Naive thymus-derived CD4-positive, alpha-beta T cell (primary cell): Measurements from ENCODE around the gene SULT1C4. TPM values are rescaled to one million over a fixed set of nuclear protein-coding genes. Genes with fewer than 3 reads are reported as not detected.

Experiments used
- ATAC-seq: fragments of 150-1000 bp; cut with Tn5 transposase; 2 replicates; pipeline ENCODE4 v1.10.0; 2021; ENCODE audit warnings: mild to moderate bottlenecking, moderate library complexity
- CTCF ChIA-PET: fragments of 350-600 bp; sonication (Branson Sonifier 250); formaldehyde crosslinking; loops from one replicate; lab custom pipeline; 2021; ENCODE audit warnings: antibody characterized with exemption; lab: Charles Lee
- POLR2A ChIA-PET: fragments of 350-600 bp; sonication (Branson Sonifier 250); formaldehyde crosslinking; loops from one replicate; lab custom pipeline; 2021; ENCODE audit warnings: antibody characterized with exemption, inconsistent platforms; lab: Charles Lee
- DNase-seq, 9 donors: peaks; one replicate each; pipeline versions ENCODE4 v3.0.0 to v3.0.0-alpha.2; 2020 to 2022; ENCODE audit warnings: mixed read lengths in 1 of 9
- H3K27ac ChIP-seq: one replicate; pipeline ENCODE4 v1.7.0; 2013; ENCODE audit warnings: mild to moderate bottlenecking, low read depth, low read length, moderate library complexity
- H3K27me3 ChIP-seq, 2 donors: one replicate each; pipeline ENCODE4 v1.7.0; 2013; ENCODE audit warnings: low read length in 2 of 2, mild to moderate bottlenecking in 2 of 2, moderate library complexity in 2 of 2; ENCODE audit not compliant: control insufficient read depth in 2 of 2, insufficient read depth in 2 of 2
- H3K36me3 ChIP-seq, 3 experiments: 1 replicate in 2 of 3; 2 replicates in 1 of 3; pipeline ENCODE4 v1.7.0; 2013; ENCODE audit warnings: low read length in 3 of 3, mild to moderate bottlenecking in 3 of 3, moderate library complexity in 1 of 3; ENCODE audit not compliant: insufficient read depth in 3 of 3, control insufficient read depth in 2 of 3
- H3K4me1 ChIP-seq, 2 donors: one replicate each; pipeline ENCODE4 v1.7.0; 2013; ENCODE audit warnings: low read length in 2 of 2, mild to moderate bottlenecking in 2 of 2, moderate library complexity in 1 of 2; ENCODE audit not compliant: control insufficient read depth in 2 of 2, insufficient read depth in 2 of 2
- H3K4me3 ChIP-seq: 2 replicates; pipeline ENCODE4 v1.7.0; 2013; ENCODE audit warnings: mild to moderate bottlenecking, low read length
- H3K9me3 ChIP-seq, 3 experiments: 1 replicate in 2 of 3; 2 replicates in 1 of 3; pipeline ENCODE4 v1.7.0; 2013; ENCODE audit warnings: low read length in 3 of 3; ENCODE audit not compliant: control insufficient read depth in 2 of 3
- H3K27ac Mint-ChIP-seq, 9 donors: one replicate each; pipeline ENCODE4 v1.8.0; 2020 to 2022; ENCODE audit warnings: mixed read lengths in 9 of 9, mild to moderate bottlenecking in 8 of 9, moderate library complexity in 5 of 9, inconsistent platforms in 2 of 9
- H3K27me3 Mint-ChIP-seq, 5 donors: one replicate each; pipeline ENCODE4 v1.8.0; 2021 to 2022; ENCODE audit warnings: mixed read lengths in 5 of 5, mild to moderate bottlenecking in 1 of 5
- H3K36me3 Mint-ChIP-seq, 5 donors: one replicate each; pipeline ENCODE4 v1.8.0; 2020 to 2022; ENCODE audit warnings: mixed read lengths in 5 of 5, mild to moderate bottlenecking in 3 of 5, inconsistent platforms in 1 of 5
- H3K4me1 Mint-ChIP-seq, 7 donors: one replicate each; pipeline ENCODE4 v1.8.0; 2020 to 2022; ENCODE audit warnings: mixed read lengths in 7 of 7, mild to moderate bottlenecking in 3 of 7, inconsistent platforms in 1 of 7
- H3K4me3 Mint-ChIP-seq, 10 donors: one replicate each; pipeline ENCODE4 v1.8.0; 2020 to 2022; ENCODE audit warnings: mild to moderate bottlenecking in 10 of 10, mixed read lengths in 10 of 10, moderate library complexity in 6 of 10, inconsistent platforms in 2 of 10
- H3K9me3 Mint-ChIP-seq, 11 donors: one replicate each; pipeline ENCODE4 v1.8.0; 2020 to 2022; ENCODE audit warnings: mixed read lengths in 11 of 11, mild to moderate bottlenecking in 4 of 11, inconsistent platforms in 1 of 11, moderate library complexity in 1 of 11
- intact Hi-C, 2 donors: fragments of 100-400 bp; cut with micrococcal nuclease; formaldehyde crosslinking; loops; one replicate each; pipeline ENCODE4 v1.15.1; 2023
- polyA plus RNA-seq, 2 donors: library from polyadenylated mRNA; unstranded; fragments of 300-500 nt; fragmentation: Illumina TruSeq; gene quantifications; one replicate each; pipeline ENCODE4 v1.2.3, GENCODE V29; 2021
- total RNA-seq, 6 experiments: library from RNA in 5 of 6; stranded (reverse) in 5 of 6; gene quantifications; 1 replicate in 5 of 6; 2 replicates in 1 of 6; pipeline ENCODE4 v1.2.3 and lab custom pipeline; 2021 to 2026

The SULT1C4 gene
- total and polyA plus RNA-seq, 7 experiments from 2014 or later, result 0.78 TPM; not detected in 6

DNA sequence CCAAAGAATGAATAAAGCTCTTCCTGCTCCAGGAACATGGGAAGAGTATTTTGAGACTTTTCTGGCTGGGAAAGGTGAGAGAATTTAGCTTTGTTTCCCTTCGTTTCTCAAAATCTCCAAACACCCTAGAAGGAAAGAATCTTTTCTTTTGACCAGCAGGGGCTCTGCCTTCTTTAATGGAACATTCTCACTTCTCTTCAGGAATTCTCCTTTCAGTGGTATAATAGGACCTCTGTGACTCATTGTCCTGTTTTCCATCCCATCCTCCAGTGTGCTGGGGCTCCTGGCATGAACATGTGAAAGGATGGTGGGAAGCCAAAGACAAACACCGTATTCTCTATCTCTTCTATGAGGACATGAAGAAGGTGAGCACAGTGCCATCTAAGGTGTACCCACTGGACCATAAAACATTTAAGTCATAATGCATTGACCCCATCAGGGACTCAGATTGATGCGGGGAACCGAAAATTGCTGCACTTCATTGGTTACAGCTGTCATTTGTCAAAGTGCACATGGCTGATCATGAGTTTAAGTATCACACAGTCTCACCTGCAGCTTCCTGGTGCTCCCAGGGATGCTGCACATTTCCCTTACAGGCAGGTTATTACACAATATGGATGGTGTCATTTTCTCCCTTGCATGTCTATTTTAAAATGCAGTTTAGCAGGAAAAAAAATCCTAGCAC is 5.5 kb downstream of the SULT1C4 start:
- intact Hi-C loops, result no loop called here
- POLR2A ChIA-PET, result no interaction called here
- Histone ChIP-seq H3K27ac (no peak overlapping the region), H3K36me3 (no peaks in the 10 kb centered on the region), H3K4me3 (no peak overlapping the region), H3K27me3 (no peaks in the 10 kb centered on the region), H3K4me1 (no peaks in the 10 kb centered on the region), H3K9me3 (no peaks in the 10 kb centered on the region)
- Mint-ChIP-seq H3K9me3 (peaks cover 0 to 2% (median 0%) of the 10 kb centered on the region in 11 donors), H3K4me1 (peaks cover 0 to under 1% (median 0%) of the 10 kb centered on the region in 7 donors), H3K27me3 (peaks cover 0 to 17% (median 8%) of the 10 kb centered on the region in 5 donors), H3K4me3 (no peak overlapping the region), H3K36me3 (no peaks in the 10 kb centered on the region), H3K27ac (no peak overlapping the region)
- ATAC-seq (no peak), DNase-seq (no peak)
- CTCF ChIA-PET, result no interaction called here

DNA sequence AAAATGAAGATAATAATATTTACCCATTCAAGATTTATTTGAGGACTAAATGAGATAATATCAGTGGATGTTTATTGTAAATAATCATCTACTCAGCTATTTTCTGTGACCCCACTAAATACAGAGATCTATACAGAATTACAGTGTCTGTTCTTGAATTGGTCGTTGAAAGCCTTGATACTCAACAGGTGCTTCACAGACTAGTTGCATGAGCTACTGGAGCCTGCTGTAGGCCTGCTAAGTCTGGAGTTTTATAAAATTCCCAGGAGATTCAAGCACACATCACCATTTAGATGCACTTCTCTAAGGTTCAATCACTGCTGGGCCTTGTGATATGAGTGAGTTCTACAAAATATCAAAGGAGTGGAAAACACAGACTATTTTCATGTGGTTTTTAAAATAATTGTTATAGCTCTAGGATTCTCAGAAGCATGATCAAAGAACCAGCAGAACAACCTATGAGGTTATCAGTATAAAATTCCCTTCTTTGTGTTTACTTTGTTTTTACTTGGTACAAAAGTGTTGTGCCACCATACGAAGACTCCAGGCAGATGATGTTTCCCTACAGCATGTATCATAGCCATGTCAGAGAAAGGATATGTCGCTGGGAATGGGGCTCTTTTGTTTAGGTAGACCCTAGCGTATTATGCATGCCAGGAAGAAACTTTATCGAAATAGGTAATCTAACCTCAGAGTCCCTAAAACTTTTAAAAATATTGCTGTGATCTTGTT is 7.1 kb downstream of the SULT1C4 start:
- POLR2A ChIA-PET, result no interaction called here
- ATAC-seq (no peak), DNase-seq (no peak)
- Histone ChIP-seq H3K36me3 (no peaks in the 10 kb centered on the region), H3K4me3 (no peak overlapping the region), H3K27me3 (no peaks in the 10 kb centered on the region), H3K27ac (no peak overlapping the region), H3K4me1 (no peaks in the 10 kb centered on the region), H3K9me3 (no peaks in the 10 kb centered on the region)
- Mint-ChIP-seq H3K4me3 (no peak overlapping the region), H3K9me3 (peaks cover 0 to 2% (median 0%) of the 10 kb centered on the region in 11 donors), H3K4me1 (no peaks in the 10 kb centered on the region), H3K27me3 (peaks cover 4 to 26% (median 17%) of the 10 kb centered on the region in 5 donors), H3K36me3 (no peaks in the 10 kb centered on the region), H3K27ac (no peak overlapping the region)
- intact Hi-C loops, result no loop called here
- CTCF ChIA-PET, result no interaction called here

DNA sequence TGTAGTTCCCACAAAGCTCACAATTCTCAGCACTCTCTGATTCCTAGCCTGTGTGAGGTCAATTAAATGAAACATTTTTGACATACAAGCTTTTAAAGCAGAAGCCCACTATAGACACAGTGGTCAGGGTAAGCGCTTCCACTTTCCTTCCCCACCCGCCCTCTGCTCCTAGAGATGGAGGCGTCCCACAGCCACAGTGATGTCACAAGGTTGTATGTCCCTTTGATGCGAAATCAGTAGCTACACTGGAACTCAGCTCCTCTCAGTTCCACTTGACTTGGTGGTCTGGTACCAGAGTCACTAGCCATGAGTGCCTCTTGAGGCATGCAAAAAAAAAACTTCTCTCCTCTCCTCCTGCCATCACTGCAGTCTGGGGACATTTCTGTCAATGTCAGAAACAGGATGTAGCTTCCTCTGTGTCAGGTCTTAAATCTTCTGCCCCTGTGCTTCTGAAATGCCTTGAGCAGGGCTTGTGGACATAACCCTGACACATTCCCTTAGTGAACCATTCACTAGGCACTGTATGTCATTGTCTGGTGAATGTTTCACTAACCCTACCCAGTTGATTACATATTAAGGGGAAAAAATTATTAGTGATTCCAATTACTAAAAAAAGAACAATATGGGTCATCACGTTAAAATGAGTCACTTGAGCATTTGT is 7.8 kb downstream of the SULT1C4 start:
- no peak overlapping the region for H3K4me3 Mint-ChIP-seq
- Histone ChIP-seq H3K27ac (no peak overlapping the region), H3K27me3 (no peaks in the 10 kb centered on the region), H3K4me3 (no peak overlapping the region), H3K36me3 (no peaks in the 10 kb centered on the region), H3K4me1 (no peaks in the 10 kb centered on the region), H3K9me3 (no peaks in the 10 kb centered on the region)
- ChIA-PET POLR2A (no interaction called here), CTCF (interaction anchor here (0.7 kb wide), 1 partner anchor 322 kb away, joined by 3 read pairs; no protein-coding TSS in a partner anchor)
- intact Hi-C loops, result no loop called here
- ATAC-seq (no peak), DNase-seq (no peak)
- H3K9me3 Mint-ChIP-seq, result peaks cover 0 to 4% (median 0%) of the 10 kb centered on the region in 11 donors
- peaks cover 0 to 3% (median 0%) of the 10 kb centered on the region in 5 donors for H3K36me3 Mint-ChIP-seq
- no peaks in the 10 kb centered on the region for H3K4me1 Mint-ChIP-seq
- peaks cover 4 to 30% (median 16%) of the 10 kb centered on the region in 5 donors for H3K27me3 Mint-ChIP-seq
- no peak overlapping the region for H3K27ac Mint-ChIP-seq

DNA sequence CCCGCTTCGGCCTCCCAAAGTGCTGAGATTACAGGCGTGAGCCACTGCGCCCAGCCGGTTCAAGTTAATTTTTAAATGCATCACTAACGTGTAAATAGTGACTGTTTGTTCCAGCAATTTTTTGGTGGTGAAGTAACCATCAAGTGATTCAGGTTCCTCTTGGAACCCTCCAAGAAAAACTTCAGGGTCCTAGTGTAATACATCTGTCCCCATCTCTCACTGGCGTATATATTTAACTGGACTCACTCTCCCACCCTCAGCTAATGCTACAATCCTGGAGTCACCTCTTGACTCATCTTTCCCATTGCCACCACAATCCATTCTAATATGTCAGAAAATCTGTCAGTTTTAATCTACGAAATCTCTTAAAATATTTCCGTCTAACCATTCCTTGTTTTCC is 10.3 kb downstream of the SULT1C4 start:
- intact Hi-C loops, result no loop called here
- peaks cover 2 to 22% (median 15%) of the 10 kb centered on the region in 11 donors for H3K9me3 Mint-ChIP-seq
- no peak overlapping the region for H3K27ac ChIP-seq
- no peak overlapping the region for H3K4me3 ChIP-seq
- H3K4me3 Mint-ChIP-seq, result no peak overlapping the region
- H3K9me3 ChIP-seq, result peaks cover 0 to 10% (median 0%) of the 10 kb centered on the region in 3 experiments
- no peak overlapping the region for H3K27ac Mint-ChIP-seq
- H3K27me3 Mint-ChIP-seq, result peaks cover 8 to 27% (median 16%) of the 10 kb centered on the region in 5 donors
- POLR2A ChIA-PET, result no interaction called here
- no peaks in the 10 kb centered on the region for H3K36me3 ChIP-seq
- DNase-seq (no peak), ATAC-seq (no peak)
- no peaks in the 10 kb centered on the region for H3K4me1 ChIP-seq
- CTCF ChIA-PET, result interaction anchor here (0.7 kb wide), 1 partner anchor 16 kb away, joined by 3 read pairs; no protein-coding TSS in a partner anchor
- H3K27me3 ChIP-seq, result no peaks in the 10 kb centered on the region
- H3K36me3 Mint-ChIP-seq, result peaks cover 0 to 14% (median 0%) of the 10 kb centered on the region in 5 donors
- no peaks in the 10 kb centered on the region for H3K4me1 Mint-ChIP-seq

DNA sequence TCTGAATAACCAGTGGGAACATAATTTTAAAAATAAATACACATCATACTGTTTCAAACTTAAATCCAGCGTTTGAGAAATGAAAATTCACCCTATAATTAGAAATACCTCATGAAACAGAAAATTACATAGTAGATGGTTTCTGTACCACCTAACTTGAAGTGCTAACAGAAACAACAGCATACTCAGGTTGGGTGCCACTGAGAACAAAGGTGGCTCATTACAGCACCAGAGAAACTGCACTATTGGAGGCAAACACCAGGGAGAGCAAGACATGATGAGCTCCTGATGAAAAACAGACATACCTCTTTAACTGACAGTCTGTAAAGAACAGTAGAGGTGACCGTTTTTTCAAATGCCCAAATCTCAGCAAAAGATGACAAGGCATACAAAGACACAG is 12.6 kb downstream of the SULT1C4 start:
- DNase-seq, result no peak
- Histone ChIP-seq H3K27me3 (no peaks in the 10 kb centered on the region), H3K4me3 (no peak overlapping the region), H3K27ac (no peak overlapping the region), H3K4me1 (no peaks in the 10 kb centered on the region), H3K9me3 (peaks cover 0 to 18% (median 0%) of the 10 kb centered on the region in 3 experiments), H3K36me3 (no peaks in the 10 kb centered on the region)
- ATAC-seq, result no peak
- no peak overlapping the region for H3K27ac Mint-ChIP-seq
- ChIA-PET CTCF (no interaction called here), POLR2A (no interaction called here)
- H3K36me3 Mint-ChIP-seq, result peaks cover 0 to 15% (median 0%) of the 10 kb centered on the region in 5 donors
- H3K4me3 Mint-ChIP-seq, result no peak overlapping the region
- H3K4me1 Mint-ChIP-seq, result no peaks in the 10 kb centered on the region
- peaks cover 7 to 23% (median 16%) of the 10 kb centered on the region in 5 donors for H3K27me3 Mint-ChIP-seq
- intact Hi-C loops, result no loop called here
- peaks cover 4 to 33% (median 19%) of the 10 kb centered on the region in 11 donors for H3K9me3 Mint-ChIP-seq

DNA sequence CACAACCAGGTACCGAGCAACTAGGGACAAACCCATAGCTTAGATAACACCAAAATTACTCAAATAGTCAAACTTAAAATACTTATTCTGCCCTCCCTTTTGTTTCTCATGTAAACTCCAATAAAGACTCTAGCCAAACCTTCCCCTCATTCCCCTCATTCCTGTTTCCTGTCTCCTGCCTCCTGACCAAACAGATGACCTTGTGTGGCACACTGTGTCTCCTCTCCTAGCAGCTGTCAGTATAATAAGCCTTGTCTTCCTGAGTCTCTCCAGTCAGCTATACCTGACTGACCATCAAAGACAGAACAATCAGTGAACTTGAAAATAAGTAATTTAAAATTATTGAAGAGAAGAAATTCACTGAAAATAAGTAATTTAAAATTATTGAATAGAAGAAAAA is 14.3 kb downstream of the SULT1C4 start:
- DNase-seq (no peak), ATAC-seq (no peak)
- Mint-ChIP-seq H3K4me3 (no peak overlapping the region), H3K36me3 (peaks cover 0 to 15% (median 0%) of the 10 kb centered on the region in 5 donors), H3K27ac (no peak overlapping the region), H3K4me1 (no peaks in the 10 kb centered on the region), H3K27me3 (peaks cover 7 to 25% (median 18%) of the 10 kb centered on the region in 5 donors), H3K9me3 (peaks cover 4 to 42% (median 19%) of the 10 kb centered on the region in 11 donors)
- Histone ChIP-seq H3K4me3 (no peak overlapping the region), H3K27me3 (no peaks in the 10 kb centered on the region), H3K4me1 (no peaks in the 10 kb centered on the region), H3K9me3 (peaks cover 0 to 18% (median 0%) of the 10 kb centered on the region in 3 experiments), H3K36me3 (no peaks in the 10 kb centered on the region), H3K27ac (no peak overlapping the region)
- intact Hi-C loops, result no loop called here
- ChIA-PET CTCF (no interaction called here), POLR2A (no interaction called here)
